HG03175 (cell line): ENCODE results near the gene RPA1.
"Not testable (repeated sequence)": the region's sequence is repeated elsewhere in the genome, so short reads cannot be mapped to it uniquely, and the experiment has no call there.

ENCODE experiments used
- ATAC-seq: cut with Tn5 transposase; IDR thresholded peaks from one replicate; pipeline ENCODE4 v1.9.1; 2021; ENCODE audit warnings: mild to moderate bottlenecking, moderate library complexity; ENCODE audit not compliant: unreplicated experiment

RPA1 gene

GRCh38 chr17:1873418-1873817, 43.6 kb downstream of the RPA1 start:
- ATAC-seq, result no peak

GRCh38 chr17:1875597-1875996, 45.8 kb downstream of the RPA1 start:
- no peak for ATAC-seq

DNA sequence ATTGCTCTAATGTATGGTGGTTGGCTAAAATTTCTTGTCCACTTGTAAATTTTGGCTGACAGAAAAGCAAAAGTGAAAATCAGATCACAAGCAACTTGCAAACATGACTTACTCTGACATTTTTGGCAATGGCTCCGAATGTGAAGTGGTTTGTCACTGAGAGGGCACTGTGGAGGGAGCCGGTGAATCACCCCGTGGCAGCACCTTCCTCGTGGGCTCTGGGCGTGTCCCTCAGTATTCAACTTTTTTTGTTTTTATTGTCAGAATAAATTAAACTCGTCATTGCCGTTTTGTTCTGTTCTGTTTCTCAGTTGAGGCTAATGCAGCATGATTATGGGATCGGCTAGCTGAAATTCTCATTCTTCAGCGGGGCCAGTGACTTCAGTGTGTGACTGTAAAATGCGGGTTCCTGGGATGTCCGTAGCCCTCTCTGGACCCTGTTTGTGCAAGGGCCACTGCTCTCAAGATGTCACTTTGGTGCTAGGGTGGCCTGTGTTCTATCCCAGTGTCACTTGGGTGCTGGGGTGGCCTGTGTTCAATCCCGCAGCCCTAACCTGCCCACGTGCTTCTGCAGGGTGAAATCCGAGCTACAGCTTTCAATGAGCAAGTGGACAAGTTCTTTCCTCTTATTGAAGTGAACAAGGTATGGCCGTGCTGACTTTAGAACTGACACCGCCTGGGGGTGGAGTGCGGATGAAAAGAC, 48.8 kb downstream of the RPA1 start:
- no peak for ATAC-seq

- ATAC-seq, result no peak
These were observed 51.2 kb downstream of the RPA1 start for GRCh38 chr17:1880851-1881630.

- ATAC-seq, result no peak
These were observed 53.0 kb downstream of the RPA1 start for GRCh38 chr17:1882836-1883235.

- ATAC-seq, result no peak
These were observed 53.7 kb downstream of the RPA1 start for GRCh38 chr17:1883536-1883935.

DNA sequence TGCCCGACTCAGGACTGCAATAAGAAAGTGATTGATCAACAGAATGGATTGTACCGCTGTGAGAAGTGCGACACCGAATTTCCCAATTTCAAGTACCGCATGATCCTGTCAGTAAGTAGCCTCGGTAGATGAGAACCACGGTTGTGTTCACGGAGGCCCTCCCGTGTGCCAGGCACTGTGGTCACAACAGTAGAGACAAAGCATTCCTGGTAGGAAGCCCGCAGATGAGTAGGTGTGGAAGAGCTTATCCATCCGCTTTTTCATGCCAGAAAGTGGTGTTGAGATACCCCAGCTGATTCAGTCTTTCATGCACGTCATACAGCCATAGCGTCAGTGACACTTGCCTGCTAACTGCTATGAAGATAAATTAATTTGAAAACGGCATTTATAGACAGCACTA, 58.9 kb downstream of the RPA1 start:
- ATAC-seq, result no peak

DNA sequence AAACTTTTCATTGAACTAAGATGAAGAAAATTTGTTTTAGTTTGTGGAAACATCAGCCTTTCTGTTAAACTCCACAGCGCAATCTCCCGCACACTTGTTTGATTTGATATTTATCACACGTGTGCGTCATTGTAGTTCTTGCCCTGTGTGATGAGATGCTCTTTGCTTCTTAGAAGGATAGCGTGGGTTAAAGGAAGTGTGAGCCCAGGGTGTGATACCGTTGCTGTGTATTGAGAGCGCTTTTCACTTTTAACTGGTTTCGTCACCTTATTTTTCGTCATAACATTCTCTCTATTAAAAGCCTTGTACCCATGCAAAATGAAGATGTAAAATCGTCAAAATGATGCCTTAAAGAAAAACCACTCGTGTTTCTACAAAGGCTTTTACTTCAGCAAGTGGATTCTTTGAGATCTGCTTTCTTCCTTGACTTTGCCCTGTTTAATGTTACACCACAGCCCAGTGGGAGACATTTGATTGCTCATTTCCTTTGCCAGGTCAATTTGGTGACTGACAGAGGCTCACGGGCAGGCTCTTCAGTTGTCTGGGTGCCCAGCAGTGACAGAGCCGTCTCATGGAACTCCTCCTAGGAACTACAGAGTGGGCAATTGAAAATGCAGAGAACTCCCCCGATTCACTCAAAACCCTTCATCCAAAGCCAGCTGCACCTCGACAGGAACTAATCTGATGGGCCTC, 61.1 kb downstream of the RPA1 start:
- no peak for ATAC-seq

- no peak for ATAC-seq
These were observed 65.0 kb downstream of the RPA1 start for GRCh38 chr17:1894753-1895339.

DNA sequence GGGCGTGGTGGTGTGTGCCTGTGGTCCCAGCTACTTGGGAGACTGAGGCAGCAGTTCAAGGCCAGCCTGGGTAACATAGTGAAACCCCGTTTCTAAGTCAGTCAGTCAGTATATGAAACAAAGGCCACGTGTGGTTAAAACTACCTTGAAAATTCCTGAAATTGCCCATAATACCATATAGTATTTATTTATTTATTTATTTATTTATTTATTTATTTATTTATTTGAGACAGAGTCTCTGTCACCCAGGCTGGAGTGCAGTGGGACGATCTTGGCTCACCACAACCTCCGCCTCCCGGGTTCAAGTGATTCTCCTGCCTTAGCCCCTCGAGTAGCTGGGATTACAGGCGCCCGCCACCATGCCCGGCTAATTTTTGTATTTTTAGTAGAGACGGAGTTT, 65.7 kb downstream of the RPA1 start:
- ATAC-seq, result not testable (repeated sequence)

DNA sequence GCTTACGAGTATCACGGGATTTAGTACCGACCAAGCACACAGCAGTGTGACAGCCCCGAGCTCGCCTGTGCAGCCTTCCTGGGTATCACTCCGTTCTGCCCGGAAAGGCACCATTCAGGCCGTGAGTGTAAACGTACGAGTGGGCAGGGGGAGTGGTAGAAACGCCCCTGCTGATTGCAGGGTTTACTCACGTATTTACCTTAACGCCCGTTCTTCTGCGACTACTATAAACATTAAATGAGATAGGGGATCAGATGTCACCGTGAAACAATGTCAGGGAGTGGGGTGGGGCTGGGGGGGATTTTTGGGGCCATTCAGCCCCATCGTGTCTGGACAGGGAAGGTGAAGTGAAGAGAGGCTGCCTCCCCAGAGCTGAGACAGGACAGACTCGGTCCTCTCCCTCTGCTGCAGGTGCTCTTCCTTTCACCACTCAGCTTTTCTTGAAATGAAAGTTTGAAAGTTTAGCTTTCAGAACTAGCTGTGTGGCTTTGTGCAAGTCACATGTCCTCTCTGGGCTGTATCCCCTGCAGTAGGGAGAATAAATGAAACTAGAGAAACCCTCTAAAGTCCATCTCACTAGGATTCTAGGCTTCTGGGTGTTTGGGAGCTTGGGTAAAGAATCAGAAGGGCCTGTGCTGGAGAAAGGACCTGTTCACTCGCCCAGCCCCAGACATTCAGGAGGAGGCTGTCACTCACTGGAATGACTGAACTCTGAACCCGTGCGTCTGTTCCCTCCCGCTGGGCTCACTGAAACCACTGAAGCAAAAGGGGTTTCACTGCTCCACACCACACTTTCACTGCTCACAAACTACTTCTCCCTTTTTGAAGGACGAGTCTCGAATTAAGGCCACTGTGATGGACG, 66.7 kb downstream of the RPA1 start:
- ATAC-seq, result no peak

GRCh38 chr17:1897105-1897656, 67.4 kb downstream of the RPA1 start:
- ATAC-seq, result no peak

GRCh38 chr17:1898332-1898731, 68.5 kb downstream of the RPA1 start:
- no peak for ATAC-seq

GRCh38 chr17:1898872-1899271, 69.1 kb downstream of the RPA1 start:
- ATAC-seq, result no peak

DNA sequence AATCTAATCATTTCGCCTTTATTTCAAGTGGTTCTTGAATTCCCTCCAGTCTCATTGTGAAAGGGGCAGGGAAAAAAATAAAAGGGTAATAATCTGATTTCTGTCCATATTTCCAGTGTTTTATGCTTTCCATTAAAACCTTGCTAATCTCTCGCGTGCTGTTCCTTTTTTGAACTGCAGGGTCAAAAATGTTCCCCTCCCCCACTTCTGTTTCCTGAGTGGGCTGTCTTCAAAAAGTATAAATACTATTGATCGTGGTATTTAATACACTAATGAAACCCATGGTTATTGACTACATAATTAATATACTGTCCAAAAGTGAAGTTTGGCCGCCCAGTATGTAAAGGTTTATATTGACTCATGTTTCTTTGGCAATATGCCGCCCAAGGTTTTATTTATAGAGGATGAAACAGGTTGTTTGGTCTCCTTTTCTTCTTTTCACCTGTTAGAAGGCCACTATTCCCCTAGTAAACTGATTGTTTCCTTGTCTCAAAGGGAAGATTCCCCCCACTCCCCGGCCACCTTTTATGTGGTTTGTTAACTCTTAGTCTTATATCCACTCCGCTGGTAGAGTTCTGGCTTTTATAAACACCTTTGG, 69.7 kb downstream of the RPA1 start:
- ATAC-seq, result no peak

GRCh38 chr17:1904273-1905182, 74.7 kb downstream of the RPA1 start:
- no peak for ATAC-seq

DNA sequence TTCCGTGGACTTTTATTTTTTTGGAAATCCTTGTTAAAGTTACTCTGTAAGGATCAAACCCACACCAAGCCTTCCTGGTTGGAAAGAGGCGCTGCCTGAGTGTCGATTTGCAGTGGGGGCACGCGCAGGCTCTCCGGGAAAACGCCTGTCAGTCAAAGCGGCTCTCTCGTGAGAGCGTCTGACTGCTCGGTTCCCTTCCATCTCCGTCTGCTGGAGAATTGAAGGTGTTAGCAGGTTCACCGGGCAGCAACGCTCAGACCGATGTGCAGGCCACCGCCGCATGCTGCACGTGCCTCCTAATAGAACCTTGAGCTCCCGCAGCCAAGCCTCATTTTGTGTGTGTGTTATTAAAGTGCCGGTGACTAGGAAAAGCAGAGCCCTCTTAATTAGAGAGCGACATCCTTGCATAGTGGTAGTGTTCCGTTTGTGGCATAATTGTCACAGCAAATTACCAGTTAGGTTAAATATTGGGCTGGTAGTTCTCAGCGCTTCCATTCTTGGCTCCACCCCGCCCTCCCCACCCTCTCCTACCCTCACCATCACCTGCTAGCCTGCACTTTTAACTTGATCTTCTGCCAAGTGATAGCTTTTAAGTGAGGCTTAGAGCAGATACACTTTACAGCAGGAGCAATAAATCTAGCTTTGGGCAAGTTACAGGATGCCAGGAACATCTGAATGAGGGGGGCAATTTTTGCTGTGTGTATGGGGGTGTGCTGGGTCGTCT, 75.5 kb downstream of the RPA1 start:
- no peak for ATAC-seq

- no peak for ATAC-seq
These were observed 76.9 kb downstream of the RPA1 start for GRCh38 chr17:1906662-1907101.
